HG02678 (cell line): ENCODE results near the gene ADCK1.

Experiments used
- ATAC-seq: cut with Tn5 transposase; IDR thresholded peaks from one replicate; pipeline ENCODE4 v1.9.1; 2021; ENCODE audit warnings: mild to moderate bottlenecking, moderate library complexity; ENCODE audit not compliant: unreplicated experiment

Gene ADCK1

DNA sequence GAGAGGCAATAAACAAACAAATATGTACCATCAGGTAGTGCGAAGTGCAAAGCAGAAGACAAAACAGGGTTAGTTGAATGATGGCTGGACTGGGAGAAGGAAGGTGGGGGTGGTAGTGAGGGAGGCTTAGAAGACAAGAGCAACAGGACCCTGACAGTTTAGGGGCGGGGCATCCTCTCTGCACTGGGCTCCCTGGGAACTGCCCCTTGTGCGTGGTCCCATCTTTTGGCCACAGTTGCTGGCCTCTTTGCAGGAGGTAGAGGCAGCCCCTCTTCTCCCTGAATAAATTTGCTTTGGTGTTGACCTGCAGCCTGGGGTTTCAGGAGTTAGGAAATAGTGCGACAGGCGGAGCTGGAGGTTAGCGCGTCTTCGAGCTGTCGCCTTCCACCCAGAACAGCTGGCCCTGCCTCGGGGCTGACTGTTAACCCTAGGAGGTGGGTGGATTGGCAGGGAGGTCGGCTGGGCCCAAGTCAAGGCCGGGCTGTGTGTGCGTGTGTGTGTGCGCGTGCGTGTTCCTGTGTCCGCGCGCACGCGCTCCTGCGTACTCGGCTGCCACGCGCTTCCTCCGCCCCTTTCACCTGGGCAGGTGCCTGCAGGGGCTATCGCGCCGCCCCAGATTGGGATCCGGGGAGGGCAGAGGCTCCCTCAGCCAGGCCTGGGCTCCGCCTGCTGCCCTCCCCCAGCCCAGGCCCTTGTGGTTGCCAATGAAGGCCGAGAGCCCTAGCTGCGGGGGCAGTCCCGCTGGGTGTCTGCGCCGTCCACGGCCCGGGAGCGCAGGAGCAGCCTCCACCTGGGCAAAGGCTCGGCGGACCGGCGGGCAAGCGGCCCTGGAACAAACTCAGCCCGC is 180.8 kb downstream of the ADCK1 start:
- ATAC-seq: no peak
